Tracheal epithelial cell (primary cell): ENCODE measurements around the gene RPL14. TPM values are rescaled to one million over a fixed set of nuclear protein-coding genes. Genes with fewer than 3 reads are reported as not detected.

Source experiments
- total RNA-seq: library from RNA; depleted of rRNA; stranded (reverse); fragments of >200 nt; gene quantifications from 2 replicates; pipeline ENCODE4 v1.2.1, GENCODE V29; 2014

Gene RPL14
- 328 and 612 TPM in 2 replicates for total RNA-seq

GRCh38 chr3:40456940-40457823 is at the start of gene RPL14:
RPL14 (plus strand) TSS chr3:40457339; CDS start chr3:40457472, 133 bp downstream.

GRCh38 chr3:40476478-40477470 is 19.6 kb downstream of the RPL14 start, which contains the start of gene ZNF619:
ZNF619 (plus strand) TSS chr3:40477122; CDS start chr3:40477980, 858 bp downstream.

DNA sequence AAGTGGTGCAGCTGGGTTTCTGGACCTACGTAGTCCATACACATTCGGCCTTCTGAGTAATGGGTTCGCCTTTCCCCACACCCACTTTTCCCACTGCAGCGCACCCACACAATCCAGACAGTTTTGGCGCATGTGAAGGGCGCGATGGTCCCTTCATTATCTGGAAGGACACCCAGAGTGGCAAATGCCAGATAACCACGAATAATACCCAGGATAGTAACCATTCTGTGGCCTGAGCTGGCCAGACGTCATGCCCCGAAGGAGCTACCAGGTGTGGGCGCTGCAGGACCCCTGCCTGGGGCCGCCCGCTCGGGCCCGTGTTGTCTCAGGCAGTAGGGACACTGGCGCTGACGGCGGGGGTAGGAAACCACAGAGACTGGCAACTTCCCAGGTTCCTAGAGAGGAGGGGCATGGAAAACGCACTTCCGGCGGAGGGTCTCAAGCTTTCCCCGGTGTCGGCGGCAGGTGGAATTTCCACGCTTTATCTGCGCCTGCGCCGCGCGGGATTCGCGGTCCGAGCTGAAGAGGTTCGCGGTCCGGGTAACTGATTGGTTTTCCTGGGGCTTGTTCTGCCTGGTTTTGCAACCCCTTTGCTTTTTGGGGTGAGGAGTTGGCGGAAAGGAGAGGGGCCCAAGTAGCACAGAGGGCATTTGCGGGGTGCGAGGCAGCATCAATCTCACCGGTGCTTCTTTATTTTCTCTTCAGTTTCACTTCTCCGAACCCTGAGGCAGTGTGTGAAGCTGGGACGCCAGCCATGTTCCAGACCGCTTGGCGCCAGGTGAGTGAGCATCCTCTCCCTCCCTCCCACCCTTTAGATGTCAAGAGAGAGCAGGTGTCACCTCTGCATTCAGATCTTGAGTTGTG is 48.7 kb downstream of the RPL14 start, which contains the start of gene ZNF620:
ZNF620 (plus strand) TSS at position 441 of the 864 bp plus-strand sequence; CDS start at position 755, 314 bp downstream.

Other genes starting within 250 kb of the RPL14 start
- gene EIF1B, start 147.6 kb upstream of the RPL14 start, total RNA-seq = 11.7 and 11.8 TPM in 2 replicates
- gene ENTPD3, start 70.2 kb upstream of the RPL14 start, total RNA-seq = 8.2 and 17.9 TPM in 2 replicates
- 4.8 and 5.1 TPM in 2 replicates for gene ZNF619, start 19.8 kb downstream of the RPL14 start, total RNA-seq
- 0.64 and 1.2 TPM in 2 replicates for gene ZNF620, start 48.7 kb downstream of the RPL14 start, total RNA-seq
- gene ZNF621, start 67.6 kb downstream of the RPL14 start, total RNA-seq = 8.0 and 10.9 TPM in 2 replicates